Hippocampal formation (tissue), 2 donors: ENCODE results near the gene EMCN.
"Not testable (repeated sequence)": the region's sequence is repeated elsewhere in the genome, so short reads cannot be mapped to it uniquely, and the experiment has no call there.

Experiments
- DNase-seq, 2 donors: peaks; one replicate each; lab custom pipeline; 2025; lab: John Stamatoyannopoulos, UW

The EMCN gene

GRCh38 chr4:100379583-100380105 lies 138.2 kb downstream of the EMCN start:
- no peak for DNase-seq

- no peak for DNase-seq
These were observed 145.4 kb downstream of the EMCN start for GRCh38 chr4:100372432-100372831.

DNA sequence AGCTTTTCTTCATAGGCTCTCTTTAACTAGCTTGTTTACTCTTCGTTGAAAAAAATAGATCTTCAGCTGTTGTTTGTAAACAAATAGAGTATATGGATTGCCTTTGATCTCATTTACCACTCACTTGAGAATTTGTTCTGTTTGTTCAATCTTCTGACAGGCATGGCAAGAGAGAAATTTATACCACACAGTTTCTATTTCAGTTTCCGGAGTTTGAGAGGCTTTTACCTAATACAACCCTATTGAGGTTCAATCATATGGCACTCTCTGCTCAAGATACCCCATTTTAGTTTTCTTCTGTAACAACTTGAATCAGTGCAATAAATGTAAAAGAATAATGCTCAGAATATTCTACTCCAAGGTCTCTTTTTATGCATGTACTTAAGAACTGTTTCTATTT lies 148.0 kb downstream of the EMCN start:
- DNase-seq, result no peak

DNA sequence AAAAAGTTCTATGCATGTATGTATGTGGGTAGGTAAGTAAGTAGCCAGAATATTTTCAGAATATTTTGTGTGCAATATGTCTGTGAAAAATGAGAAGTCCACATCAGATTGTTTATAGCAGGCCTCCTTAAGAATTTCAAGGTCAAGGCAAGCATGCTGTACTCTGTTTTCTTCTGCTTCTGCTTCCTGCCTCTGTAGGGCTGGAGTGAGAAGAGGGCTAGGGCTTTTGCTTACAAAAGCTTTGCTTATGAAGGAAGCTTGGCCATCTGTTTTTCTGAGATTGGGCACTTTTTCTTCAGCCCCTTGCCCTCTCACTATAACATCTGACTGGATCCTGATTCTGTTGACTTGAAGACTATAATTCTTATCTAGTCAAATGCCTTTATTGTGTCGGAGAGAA lies 150.4 kb downstream of the EMCN start:
- DNase-seq, result no peak

DNA sequence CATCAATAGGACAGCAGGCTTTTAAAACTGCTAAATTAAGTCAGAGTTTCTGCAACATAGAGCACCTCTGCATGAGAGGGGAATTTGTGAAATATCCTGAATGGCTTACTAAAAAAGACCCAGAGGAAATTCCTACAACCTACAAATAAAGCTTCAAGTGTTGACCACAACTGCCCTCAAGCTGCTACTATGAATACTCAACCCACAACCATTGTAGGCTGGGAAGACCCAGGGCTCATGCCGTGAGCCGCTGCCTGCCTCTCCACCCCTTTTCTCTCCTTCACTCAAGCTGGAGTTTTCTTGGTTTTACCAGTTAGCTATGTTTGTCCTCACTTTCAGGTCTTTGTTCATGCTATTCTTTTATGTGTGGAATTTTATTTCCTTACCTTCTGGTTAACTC lies 151.6 kb downstream of the EMCN start:
- no peak for DNase-seq

- no peak for DNase-seq
These were observed 155.5 kb downstream of the EMCN start for GRCh38 chr4:100362366-100362765.

GRCh38 chr4:100361336-100361735 lies 156.5 kb downstream of the EMCN start:
- DNase-seq, result no peak

GRCh38 chr4:100360211-100360610 lies 157.6 kb downstream of the EMCN start:
- no peak for DNase-seq

DNA sequence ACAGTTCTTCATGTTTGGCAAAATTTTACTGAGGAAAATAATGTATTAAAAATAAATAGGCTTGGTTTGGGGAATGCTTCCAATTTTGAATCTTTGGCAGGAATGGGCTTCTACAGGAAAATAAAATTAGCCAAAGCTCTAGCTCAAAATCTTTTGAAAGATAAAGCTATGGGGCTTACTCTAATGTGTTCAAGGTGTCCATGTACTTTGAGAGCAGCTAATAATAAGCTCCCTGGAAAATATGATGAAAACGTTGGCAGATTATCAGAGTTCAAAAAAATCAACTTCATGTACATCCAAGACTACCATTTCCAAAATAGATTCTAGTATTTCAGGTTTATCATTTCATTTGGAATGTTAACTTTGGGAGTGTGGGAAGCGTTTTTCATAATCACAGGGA lies 158.4 kb downstream of the EMCN start:
- DNase-seq, result no peak

- DNase-seq, result no peak
These were observed 160.3 kb downstream of the EMCN start for GRCh38 chr4:100357542-100357941.

- DNase-seq, result no peak
These were observed 161.7 kb downstream of the EMCN start for GRCh38 chr4:100356172-100356571.

GRCh38 chr4:100352352-100352751 lies 165.5 kb downstream of the EMCN start:
- not testable (repeated sequence) for DNase-seq

GRCh38 chr4:100348473-100348872 lies 169.3 kb downstream of the EMCN start:
- no peak for DNase-seq

DNA sequence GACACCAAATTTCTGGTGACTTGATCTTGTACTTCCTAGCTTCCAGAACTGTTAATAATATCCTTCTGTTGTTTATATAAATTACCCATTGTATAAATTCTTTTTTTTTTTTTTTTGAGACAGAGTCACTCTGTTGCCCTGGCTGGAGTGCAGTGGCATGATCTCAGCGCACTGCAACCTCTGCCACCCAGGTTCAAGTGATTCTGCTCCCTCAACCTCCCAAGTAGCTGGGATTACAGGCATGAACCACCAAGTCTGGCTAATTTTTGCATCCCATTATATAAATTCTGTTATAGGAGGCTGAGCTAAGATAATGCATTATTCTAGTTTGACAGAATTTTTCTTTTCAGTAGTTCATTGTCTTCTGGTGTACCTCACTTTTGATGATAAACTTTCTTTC lies 170.6 kb downstream of the EMCN start:
- no peak for DNase-seq

DNA sequence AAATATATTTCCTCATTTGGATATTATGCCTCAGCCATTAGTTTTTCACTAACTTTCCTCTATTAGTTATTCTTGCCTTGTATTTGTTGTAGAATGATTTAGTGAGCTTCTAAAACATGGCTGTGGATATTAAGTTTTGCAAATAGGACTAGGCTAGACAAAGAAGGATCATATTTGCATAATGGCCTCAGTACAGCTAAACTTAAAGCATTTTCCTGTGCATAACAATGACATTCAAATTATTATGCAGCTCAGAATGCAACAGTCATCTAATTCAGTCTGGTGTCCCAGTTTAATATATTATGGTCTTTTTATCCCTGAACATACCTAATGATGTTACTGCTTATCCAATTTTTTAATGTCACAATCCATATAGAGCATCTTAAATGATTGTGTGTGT lies 172.2 kb downstream of the EMCN start:
- no peak for DNase-seq
